LoVo (cell line): ENCODE data around the gene IL16.
"Not testable (repeated sequence)": the region's sequence is repeated elsewhere in the genome, so short reads cannot be mapped to it uniquely, and the experiment has no call there.

ENCODE experiments used
- DNase-seq: peaks from one replicate; pipeline ENCODE4 v3.0.0-alpha.2; 2016; ENCODE audit warnings: low spot score

IL16 gene

DNA sequence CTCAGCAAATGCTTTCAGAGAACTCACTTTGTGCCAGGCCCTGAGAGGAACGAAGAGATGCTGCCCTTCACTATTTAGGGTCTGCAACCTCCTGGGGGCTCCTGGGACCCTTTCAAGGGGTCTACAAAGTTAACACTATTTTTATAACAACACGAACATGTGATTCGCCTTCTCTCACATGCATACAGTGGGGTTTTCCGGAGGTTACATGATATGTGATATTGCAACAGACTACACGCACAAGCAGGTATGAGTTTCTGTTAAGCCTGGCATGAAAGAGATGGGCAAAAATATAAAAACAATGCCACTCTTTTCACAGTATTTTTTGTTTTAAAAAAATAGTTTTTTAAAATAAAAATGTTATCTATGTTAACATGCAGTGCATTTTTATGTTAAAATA lies 117.0 kb downstream of the IL16 start:
- no peak for DNase-seq

GRCh38 chr15:81314378-81314777 lies 117.7 kb downstream of the IL16 start:
- no peak for DNase-seq

- no peak for DNase-seq
Observed at GRCh38 chr15:81315452-81316175, 118.9 kb downstream of the IL16 start.

DNA sequence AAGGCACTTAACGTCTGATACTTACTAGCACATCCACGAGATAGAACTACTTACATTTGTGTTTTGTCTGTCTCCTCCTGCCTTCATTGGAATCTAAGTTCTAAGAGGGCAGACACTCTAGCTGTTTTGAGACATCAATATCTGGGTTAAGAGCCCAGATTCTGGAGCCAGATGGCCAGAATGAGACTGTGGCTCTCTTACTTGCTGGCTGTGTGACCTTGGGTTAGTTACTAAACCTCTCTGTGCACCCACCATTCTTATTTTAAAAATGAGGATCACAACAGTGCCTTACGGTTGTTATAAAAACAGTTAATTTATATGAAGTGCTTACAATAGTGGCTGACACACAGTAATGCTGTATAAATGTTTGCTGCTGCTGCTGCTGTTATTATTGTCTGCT lies 119.6 kb downstream of the IL16 start:
- no peak for DNase-seq

GRCh38 chr15:81317642-81318017 lies 121.0 kb downstream of the IL16 start:
- DNase-seq: no peak

- DNase-seq: no peak
Observed at GRCh38 chr15:81321667-81322066, 125.0 kb downstream of the IL16 start.

DNA sequence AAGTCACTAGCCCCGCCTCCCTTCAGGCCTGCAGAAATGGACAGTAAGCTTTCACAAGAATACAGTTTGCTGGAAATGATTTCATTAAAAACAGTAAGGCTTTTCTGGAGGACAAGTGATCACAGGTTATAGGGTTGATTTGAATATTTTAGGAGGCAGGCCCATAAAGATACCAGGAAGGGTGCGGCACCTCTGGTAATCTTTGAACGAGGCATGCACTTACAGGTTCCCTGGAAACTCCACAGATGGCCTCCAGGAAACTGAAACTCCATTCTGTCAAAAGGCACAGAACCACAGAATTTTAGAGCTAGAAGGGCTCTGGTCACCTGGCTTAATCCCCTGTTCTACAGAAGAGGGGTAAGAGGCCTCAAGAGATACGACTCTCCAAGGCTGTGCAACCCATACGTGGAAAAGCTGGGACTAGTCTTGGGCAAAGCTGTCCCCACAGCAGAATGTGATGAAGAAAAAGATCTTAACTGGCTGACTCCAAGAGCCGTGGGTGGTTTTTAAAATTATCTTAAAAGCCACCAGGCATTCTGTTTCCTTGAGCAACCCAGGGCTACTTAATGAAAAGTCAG lies 126.1 kb downstream of the IL16 start:
- no peak for DNase-seq

- no peak for DNase-seq
Observed at GRCh38 chr15:81323559-81323943, 126.9 kb downstream of the IL16 start.

DNA sequence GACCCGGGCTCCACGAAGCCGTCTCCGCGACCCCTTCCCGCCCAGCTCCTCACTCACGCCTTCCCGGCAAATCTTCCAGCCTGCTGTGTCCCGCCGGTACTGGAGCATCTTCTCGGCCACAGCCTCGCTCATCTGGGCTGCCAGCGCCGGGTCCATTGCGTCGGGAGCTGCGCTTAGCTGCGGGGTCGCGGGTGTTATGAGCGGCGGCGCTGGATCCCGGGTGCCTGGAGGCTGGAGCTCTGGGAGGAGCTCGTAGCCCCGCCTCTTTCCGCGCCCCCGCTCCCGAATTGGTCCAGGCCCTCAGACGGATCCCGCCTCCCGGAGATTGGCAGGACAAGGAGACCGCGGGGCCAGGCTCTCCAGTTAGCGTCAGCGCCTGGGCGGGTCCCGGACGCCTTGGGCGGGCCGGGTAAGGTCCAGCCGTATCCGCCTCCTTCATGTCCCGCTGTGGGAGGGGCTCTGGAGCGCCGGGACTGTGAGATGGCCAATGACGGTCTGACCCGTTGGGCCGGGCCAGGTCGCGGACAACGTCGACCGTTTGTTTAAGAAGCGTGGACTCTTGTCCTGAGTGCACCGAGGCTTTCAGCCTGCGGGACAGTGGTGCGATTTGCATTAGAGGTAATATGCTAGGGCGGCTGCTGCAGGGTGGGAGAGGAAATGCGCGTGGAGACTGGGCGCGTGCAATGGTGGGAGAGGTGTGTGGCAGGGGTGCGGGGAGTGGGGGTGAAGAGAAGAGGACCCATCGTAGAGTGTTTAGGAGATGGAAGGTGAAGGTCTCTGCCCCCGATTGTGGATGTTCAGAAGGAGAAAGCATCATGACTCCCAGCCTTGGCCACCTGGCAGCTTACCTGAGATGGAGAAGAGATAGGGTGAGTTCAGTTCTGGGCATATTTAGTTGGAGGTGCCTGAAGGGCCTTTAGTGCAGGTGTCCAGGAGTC lies 127.5 kb downstream of the IL16 start, which contains the start of gene STARD5:
Gene STARD5 (minus strand): TSS at position 198 of the 938 bp plus-strand sequence. CDS start 42 bp downstream, at position 156.
- peak; percentile 99 for DNase-seq

DNA sequence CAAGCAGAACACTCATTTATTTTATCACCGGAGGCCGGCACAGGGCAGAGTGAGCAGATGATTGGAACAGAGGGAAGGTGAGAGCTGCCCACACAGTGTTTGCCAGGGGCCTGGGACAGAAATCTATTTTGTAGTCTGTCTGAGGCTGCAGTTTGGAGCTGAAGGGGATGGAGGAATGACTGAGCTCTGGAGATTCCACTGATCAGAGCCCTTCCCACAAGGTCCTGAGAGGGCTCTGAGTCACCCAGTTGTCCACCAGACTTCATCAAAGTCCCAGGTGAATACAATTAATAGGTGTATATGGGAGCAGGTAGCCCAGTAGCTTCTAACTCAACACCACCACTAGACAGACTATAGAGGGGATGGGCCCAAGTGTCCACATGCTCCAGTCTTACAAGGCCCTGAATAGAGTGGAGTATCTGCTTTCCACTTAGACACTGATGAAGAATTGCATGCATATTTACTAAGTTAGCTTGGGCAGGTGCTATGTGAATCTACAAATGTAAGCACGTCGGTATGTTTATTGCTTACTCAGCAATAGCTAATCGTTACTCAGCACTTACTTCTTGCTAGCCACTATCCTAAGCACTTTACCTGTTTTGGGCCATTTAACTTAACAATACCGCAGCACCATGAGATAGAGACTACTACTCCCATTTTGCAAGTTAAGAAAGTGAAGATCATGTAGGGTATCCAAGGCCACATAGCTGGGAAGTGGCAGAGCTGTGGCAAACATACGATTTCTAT lies 130.0 kb downstream of the IL16 start:
- DNase-seq: no peak

DNA sequence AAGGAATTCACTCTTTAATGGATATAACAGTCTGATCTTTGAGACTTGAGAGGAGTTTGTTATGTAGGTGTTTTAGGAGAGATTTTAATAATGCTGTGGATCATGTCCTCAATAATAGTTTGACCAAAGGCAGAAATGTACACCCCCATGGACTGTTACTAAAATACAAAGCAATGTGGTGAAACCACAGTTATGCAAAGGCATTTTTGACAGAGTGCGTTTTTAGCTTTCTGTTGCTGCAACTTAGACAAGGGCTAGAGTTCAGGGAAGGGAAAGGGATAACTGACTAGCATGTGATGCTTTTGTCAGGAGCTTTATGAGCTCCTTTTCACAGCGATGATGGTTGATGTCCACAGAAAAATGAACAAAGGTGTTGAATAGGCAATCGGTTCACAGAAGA lies 130.8 kb downstream of the IL16 start:
- no peak for DNase-seq

- no peak for DNase-seq
Observed at GRCh38 chr15:81329446-81329845, 132.8 kb downstream of the IL16 start.

GRCh38 chr15:81330366-81331090 lies 133.8 kb downstream of the IL16 start:
- DNase-seq: no peak

GRCh38 chr15:81331141-81331540 lies 134.5 kb downstream of the IL16 start:
- DNase-seq: not testable (repeated sequence)

DNA sequence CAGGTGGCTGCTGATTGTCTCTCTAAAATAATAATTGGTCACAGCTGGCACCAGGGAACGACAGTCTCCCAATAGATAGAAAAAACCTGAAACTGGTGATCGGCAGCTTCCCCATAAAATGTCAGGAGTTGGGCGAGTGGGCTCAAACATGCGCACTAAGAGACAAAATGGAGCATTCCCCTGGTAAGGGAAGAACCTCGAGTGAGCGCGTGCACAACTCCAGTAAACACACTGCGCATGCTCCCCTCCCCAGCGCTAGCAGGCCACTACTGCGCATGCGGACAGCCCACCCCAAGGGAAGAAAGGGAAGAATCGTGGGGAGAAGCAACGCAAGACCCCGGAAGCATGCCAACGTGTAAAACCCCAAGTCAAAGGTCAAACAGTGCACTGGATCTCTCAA lies 134.9 kb downstream of the IL16 start:
- DNase-seq: no peak

DNA sequence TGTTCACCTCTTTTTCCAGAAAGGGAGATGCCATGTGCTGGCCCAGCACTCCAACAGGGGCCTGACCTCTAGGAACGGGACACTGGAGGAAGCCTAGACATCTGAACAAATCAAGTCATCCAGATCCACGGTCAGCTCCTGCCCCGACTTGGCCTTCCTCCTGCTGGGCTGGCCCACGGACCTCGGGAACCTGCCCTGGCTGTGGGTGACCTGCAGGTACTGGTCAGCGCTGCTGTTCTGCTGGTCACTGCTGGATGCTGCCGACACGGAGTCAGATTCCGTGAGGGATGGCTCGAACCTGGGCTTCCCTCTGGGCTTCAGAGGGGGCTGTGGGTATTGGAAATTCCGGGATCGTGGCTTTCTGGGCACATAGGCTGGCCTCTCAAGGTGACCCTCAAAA lies 135.6 kb downstream of the IL16 start:
- DNase-seq: no peak

DNA sequence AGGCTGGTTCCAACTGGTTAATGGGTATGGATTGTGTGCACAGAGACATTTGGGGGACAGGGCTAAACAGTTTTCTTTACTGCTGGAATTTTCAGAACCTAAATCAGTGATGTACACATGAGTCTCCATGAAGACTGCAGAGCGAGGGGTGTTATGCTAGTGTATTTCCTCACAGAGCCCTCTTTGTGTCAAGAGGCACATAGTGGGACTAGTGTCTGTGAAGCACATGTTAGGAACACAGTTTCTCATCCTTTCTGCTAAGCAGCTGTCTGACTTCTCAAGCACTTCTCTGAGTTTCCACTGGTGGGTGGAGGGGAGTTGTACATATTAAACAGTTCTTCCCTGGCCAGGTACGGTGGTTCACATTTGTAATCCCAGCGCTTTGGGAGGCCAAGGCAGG lies 136.7 kb downstream of the IL16 start:
- no peak for DNase-seq

- DNase-seq: no peak
Observed at GRCh38 chr15:81334768-81335435, 138.2 kb downstream of the IL16 start.

GRCh38 chr15:81335631-81336030 lies 139.0 kb downstream of the IL16 start:
- no peak for DNase-seq

DNA sequence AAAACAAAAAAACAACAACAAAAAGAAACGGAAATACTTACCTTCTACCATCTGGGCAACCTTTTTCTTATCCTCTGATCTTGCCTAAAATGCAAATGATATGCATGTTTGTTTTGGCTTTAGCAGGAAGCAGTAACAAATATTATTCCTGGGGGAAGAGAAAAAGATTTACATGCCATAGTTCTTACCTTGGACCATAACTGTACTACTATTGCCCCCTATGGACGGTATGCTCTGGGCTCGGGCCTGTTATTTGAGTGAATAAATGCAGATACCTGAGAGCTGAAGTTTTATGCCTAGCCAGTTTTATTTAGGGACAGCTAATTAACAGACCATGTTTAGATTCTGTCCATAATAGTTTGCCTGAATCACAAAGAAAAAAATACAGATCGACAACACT lies 139.9 kb downstream of the IL16 start:
- no peak for DNase-seq

- no peak for DNase-seq
Observed at GRCh38 chr15:81337241-81337640, 140.6 kb downstream of the IL16 start.
